Measurements from ENCODE around the gene RGCC.

RGCC gene

DNA sequence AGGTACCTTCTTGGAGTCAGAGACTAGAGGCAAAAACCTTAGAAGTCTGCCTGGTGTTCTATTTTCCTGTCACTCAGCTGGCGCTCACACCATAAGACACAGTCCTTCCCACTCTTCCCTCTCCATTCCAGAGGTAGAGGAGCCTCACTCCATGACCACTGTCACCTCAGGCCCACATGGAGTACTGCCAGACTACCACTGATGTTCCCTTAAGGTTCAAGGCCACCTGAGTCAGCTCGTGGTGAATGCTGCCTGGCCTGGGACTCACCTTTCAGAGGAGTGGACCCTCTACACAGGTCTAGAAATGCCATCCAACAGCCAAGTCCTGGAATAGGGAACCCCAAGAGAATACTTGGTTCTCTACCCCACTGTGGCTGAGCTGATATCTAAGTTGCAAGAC, 29.9 kb downstream of the RGCC start:
- TF ChIP-seq POLR2AphosphoS5 (IDR thresholded peaks at IDR 0.05; ENCODE audit: low read depth, low read length) (no peak), SIN3A (IDR thresholded peaks at IDR 0.05; ENCODE audit: borderline replicate concordance, insufficient read depth, low read length) (no peak), FOXP2 (optimal IDR thresholded peaks at IDR 0.05; ENCODE audit: borderline replicate concordance, extremely low read depth, extremely low read length, insufficient read depth) (no peak), TAF1 (IDR thresholded peaks at IDR 0.05; ENCODE audit: borderline replicate concordance, insufficient read depth, low read length) (no peak)
- TF ChIP-seq, protein P1, sequence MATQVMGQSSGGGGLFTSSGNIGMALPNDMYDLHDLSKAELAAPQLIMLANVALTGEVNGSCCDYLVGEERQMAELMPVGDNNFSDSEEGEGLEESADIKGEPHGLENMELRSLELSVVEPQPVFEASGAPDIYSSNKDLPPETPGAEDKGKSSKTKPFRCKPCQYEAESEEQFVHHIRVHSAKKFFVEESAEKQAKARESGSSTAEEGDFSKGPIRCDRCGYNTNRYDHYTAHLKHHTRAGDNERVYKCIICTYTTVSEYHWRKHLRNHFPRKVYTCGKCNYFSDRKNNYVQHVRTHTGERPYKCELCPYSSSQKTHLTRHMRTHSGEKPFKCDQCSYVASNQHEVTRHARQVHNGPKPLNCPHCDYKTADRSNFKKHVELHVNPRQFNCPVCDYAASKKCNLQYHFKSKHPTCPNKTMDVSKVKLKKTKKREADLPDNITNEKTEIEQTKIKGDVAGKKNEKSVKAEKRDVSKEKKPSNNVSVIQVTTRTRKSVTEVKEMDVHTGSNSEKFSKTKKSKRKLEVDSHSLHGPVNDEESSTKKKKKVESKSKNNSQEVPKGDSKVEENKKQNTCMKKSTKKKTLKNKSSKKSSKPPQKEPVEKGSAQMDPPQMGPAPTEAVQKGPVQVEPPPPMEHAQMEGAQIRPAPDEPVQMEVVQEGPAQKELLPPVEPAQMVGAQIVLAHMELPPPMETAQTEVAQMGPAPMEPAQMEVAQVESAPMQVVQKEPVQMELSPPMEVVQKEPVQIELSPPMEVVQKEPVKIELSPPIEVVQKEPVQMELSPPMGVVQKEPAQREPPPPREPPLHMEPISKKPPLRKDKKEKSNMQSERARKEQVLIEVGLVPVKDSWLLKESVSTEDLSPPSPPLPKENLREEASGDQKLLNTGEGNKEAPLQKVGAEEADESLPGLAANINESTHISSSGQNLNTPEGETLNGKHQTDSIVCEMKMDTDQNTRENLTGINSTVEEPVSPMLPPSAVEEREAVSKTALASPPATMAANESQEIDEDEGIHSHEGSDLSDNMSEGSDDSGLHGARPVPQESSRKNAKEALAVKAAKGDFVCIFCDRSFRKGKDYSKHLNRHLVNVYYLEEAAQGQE (IDR thresholded peaks at IDR 0.05; ENCODE audit: insufficient read depth in 1 of 2, low read depth in 2 of 2, low read length in 2 of 2): no peak

DNA sequence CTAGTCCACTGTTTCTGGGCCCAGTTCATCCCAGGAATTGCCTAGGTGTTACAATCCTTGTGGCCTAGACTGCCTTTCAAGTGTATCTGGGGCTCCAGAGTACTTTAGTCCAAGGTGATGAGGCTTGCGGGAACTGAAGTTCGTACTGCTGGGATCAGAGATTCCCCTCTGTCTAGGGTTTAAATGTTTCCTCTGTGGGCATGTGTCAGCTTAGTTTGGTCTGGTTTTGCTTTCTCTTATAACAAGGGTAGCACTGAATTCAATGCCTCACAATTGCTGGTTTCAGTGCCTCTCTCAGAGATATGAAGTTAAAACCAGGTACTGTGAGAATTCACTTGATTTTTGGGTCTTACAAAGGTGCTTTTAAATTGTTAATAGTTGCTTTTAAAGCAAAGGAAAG, 30.8 kb downstream of the RGCC start:
- TF ChIP-seq FOXP2 (optimal IDR thresholded peaks at IDR 0.05; ENCODE audit: borderline replicate concordance, extremely low read depth, extremely low read length, insufficient read depth): no peak
- TF ChIP-seq POLR2AphosphoS5 (IDR thresholded peaks at IDR 0.05; ENCODE audit: low read depth, low read length): no peak
- TF ChIP-seq, protein P1 (IDR thresholded peaks at IDR 0.05; ENCODE audit: insufficient read depth in 1 of 2, low read depth in 2 of 2, low read length in 2 of 2): no peak
- no peak for TF ChIP-seq TAF1 (IDR thresholded peaks at IDR 0.05; ENCODE audit: borderline replicate concordance, insufficient read depth, low read length)
- TF ChIP-seq SIN3A (IDR thresholded peaks at IDR 0.05; ENCODE audit: borderline replicate concordance, insufficient read depth, low read length): no peak

GRCh38 chr13:41490371-41491015, 33.1 kb downstream of the RGCC start:
- TF ChIP-seq TAF1 (IDR thresholded peaks at IDR 0.05; ENCODE audit: borderline replicate concordance, insufficient read depth, low read length) (no peak), POLR2AphosphoS5 (IDR thresholded peaks at IDR 0.05; ENCODE audit: low read depth, low read length) (no peak), SIN3A (IDR thresholded peaks at IDR 0.05; ENCODE audit: borderline replicate concordance, insufficient read depth, low read length) (no peak), FOXP2 (optimal IDR thresholded peaks at IDR 0.05; ENCODE audit: borderline replicate concordance, extremely low read depth, extremely low read length, insufficient read depth) (no peak)
- TF ChIP-seq, protein P1 (IDR thresholded peaks at IDR 0.05; ENCODE audit: insufficient read depth in 1 of 2, low read depth in 2 of 2, low read length in 2 of 2): no peak

DNA sequence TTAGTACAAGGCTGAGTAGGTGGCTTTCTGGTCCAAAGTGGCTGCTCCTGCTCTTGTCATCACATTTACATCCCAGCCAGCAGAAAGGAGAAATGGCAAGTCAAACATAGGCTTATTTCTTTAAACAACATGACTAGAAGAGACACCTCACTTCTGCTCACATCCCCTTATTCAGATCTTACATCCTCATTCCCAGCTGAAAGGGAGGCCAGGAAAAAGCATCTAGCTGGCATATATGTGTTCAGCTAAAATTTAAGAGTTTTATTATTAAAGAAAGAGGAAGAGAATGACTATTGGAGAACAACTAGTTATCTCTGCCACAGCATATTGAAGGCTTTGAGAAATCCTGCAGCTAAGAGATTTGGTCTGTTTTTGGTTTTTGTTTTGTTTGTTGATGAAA, 34.1 kb downstream of the RGCC start:
- TF ChIP-seq FOXP2 (optimal IDR thresholded peaks at IDR 0.05; ENCODE audit: borderline replicate concordance, extremely low read depth, extremely low read length, insufficient read depth): no peak
- no peak for TF ChIP-seq POLR2AphosphoS5 (IDR thresholded peaks at IDR 0.05; ENCODE audit: low read depth, low read length)
- no peak for TF ChIP-seq SIN3A (IDR thresholded peaks at IDR 0.05; ENCODE audit: borderline replicate concordance, insufficient read depth, low read length)
- no peak for TF ChIP-seq TAF1 (IDR thresholded peaks at IDR 0.05; ENCODE audit: borderline replicate concordance, insufficient read depth, low read length)
- TF ChIP-seq, protein P1 (IDR thresholded peaks at IDR 0.05; ENCODE audit: insufficient read depth in 1 of 2, low read depth in 2 of 2, low read length in 2 of 2): no peak
